Measurements from ENCODE around the gene INPP5A.

GRCh38 chr10:132608511-132609195 is 71.1 kb downstream of the INPP5A start:
- TF ChIP-seq POLR2AphosphoS5 (IDR thresholded peaks at IDR 0.05), result no peak
- no peak for TF ChIP-seq CTCF (IDR thresholded peaks at IDR 0.05)
- no peak for TF ChIP-seq EP300 (IDR thresholded peaks at IDR 0.05; ENCODE audit: low read depth)

Measured in transverse colon (tissue), 4 donors.